Omental fat pad (tissue), 4 donors: ENCODE measurements around the gene UBE2J1. TPM values are rescaled to one million over a fixed set of nuclear protein-coding genes. Genes with fewer than 3 reads are reported as not detected.

Experiments used
- ATAC-seq: fragments of 150-250 bp; one replicate; pipeline ENCODE4 v1.9.1; 2016; ENCODE audit warnings: mild to moderate bottlenecking, moderate library complexity; ENCODE audit not compliant: low FRiP score
- DNase-seq: peaks from one replicate; pipeline ENCODE4 v3.0.0-alpha.2; 2019; ENCODE audit warnings: low spot score
- CTCF ChIP-seq, 3 donors: fragments of 450-650 bp; IDR thresholded peaks; one replicate each; pipeline ENCODE4 v1.5.1; 2016 to 2017; ENCODE audit warnings: antibody characterized with exemption in 3 of 3, mild to moderate bottlenecking in 3 of 3, moderate library complexity in 2 of 3
- total RNA-seq, 4 donors: library from RNA; depleted of rRNA; stranded (reverse); fragments of >200 nt; gene quantifications; one replicate each; pipeline ENCODE4 v1.1.0, GENCODE V29; 2016

The UBE2J1 gene
- total RNA-seq, 4 donors from 2014 or later, result 32.3 to 62.2 (median 39.8) TPM

DNA sequence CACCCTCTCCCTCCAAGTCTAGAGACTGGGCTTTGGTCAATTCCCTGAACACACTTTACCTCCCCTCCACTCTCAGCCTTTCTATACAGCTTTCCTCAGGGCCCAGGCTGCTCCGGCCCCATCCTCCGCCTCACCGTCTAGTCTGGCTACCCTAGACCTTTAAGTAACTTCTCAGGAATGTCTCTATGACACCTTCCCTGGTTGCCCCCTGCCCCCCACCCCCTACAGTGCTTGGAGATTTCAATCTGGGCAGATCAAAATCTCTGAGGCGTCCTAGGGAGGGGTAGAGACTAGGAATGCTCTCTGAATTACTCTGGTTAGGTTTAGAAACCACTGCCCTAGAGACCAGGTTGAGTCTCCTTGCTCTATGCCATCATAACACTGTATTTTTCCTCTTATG, 6.1 kb downstream of the UBE2J1 start:
- DNase-seq (no peak), ATAC-seq (no peak)
- TF ChIP-seq CTCF (IDR thresholded peaks at IDR 0.05), result no peak

- DNase-seq, result no peak
- ATAC-seq, result no peak
- no peak for TF ChIP-seq CTCF (IDR thresholded peaks at IDR 0.05)
Measured at GRCh38 chr6:89339565-89339964, 13.0 kb downstream of the UBE2J1 start.

DNA sequence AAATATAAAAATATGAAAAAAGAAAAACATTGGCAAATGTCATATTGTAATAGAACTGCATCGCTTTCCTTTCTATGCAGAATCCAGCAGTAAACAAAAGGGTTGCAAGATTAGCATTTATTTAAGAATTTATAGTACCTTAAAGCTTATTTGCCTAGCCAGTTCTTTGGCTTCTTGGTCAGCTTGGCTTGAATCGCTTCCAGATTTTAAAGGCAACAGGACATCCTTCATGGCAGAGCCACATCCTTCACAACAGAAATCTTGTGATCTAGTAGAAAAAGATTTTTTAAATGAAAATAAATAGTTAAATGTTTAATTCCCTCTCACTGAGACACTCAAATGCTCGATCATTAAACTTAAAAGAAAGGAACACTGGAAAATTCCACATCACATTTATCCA, 17.4 kb downstream of the UBE2J1 start:
- ATAC-seq, result no peak
- TF ChIP-seq CTCF (IDR thresholded peaks at IDR 0.05), result no peak
- no peak for DNase-seq

- ATAC-seq, result no peak
- DNase-seq, result no peak
- no peak for TF ChIP-seq CTCF (IDR thresholded peaks at IDR 0.05)
Measured at GRCh38 chr6:89330910-89331309, 21.6 kb downstream of the UBE2J1 start.

- no peak for ATAC-seq
- no peak for TF ChIP-seq CTCF (IDR thresholded peaks at IDR 0.05)
- DNase-seq, result no peak
Measured at GRCh38 chr6:89328976-89329375, 23.5 kb downstream of the UBE2J1 start.

- no peak for ATAC-seq
- no peak for TF ChIP-seq CTCF (IDR thresholded peaks at IDR 0.05)
Measured at GRCh38 chr6:89324304-89324703, 28.2 kb downstream of the UBE2J1 start.

DNA sequence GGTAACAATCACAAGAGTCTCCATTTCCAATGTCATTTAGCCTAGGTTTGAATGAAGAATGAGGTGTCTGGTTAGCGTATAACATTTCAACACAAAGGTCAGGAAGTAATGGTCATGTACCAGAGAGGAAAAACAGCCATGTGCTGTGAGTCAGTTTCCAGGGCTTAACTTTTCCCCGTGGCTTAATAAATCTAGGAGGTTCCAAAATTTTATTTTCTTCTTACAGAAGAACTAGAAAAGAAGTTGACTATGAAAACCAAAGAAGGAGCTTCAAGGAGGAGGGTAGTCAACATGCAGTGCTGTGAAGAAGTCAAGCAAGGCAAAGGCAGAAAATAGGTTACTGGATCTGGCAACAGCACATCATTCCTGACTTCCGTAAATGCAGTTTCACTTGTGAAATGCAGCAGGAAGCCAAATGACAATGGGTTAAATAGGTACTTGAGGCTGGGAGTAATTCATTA, 29.0 kb downstream of the UBE2J1 start:
- DNase-seq, result no peak
- TF ChIP-seq CTCF (IDR thresholded peaks at IDR 0.05), result no peak
- no peak for ATAC-seq

More at GRCh38 chr6:89324304-89324703, 28.2 kb downstream of the UBE2J1 start:
- DNase-seq, result no peak
